ENCODE measurements around the gene ADGRV1. TPM values are rescaled to one million over a fixed set of nuclear protein-coding genes. Genes with fewer than 3 reads are reported as not detected.

Gene ADGRV1
- total RNA-seq, 2 donors from 2014 or later = 97.6 to 117 TPM

DNA sequence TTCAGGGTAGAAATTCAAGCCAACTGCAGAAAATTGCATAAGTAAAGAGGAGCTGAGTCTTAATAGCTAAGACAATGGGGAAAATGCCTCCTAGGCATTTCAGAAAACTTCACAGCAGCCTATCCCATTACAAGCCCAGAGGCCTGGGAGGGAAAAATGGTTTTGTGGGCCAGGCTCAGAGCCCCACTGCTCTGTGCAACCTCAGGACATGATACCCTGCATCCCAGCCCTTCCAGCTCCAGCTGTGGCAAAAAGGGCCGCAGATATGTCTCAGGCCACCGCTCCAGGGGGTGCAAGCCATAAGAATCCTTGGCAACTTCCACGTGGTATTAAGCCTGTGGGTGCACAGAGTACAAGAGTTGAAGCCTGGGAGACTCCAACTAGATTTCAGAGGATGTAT is 437.5 kb downstream of the ADGRV1 start:
- peaks cover 19% of the 10 kb centered on the region for H3K9me3 ChIP-seq (ENCODE audit: control insufficient read depth, low read length)
- no peak overlapping the region for H3K9ac ChIP-seq (ENCODE audit: extremely low read depth, low read length, poor library complexity, severe bottlenecking)
- H3K4me1 ChIP-seq (ENCODE audit: control insufficient read depth, insufficient read depth, low read length) = no peaks in the 10 kb centered on the region
- no peak overlapping the region for H3K4me3 ChIP-seq (ENCODE audit: low read length)
- no peaks in the 10 kb centered on the region for H3K27me3 ChIP-seq (ENCODE audit: control insufficient read depth, insufficient read depth, low read length, poor library complexity, severe bottlenecking)
- H3K4me3 Mint-ChIP-seq = no peak overlapping the region
- 93 to 100% methylated on average over 3 of the region's 3 CpGs for WGBS, 2 experiments (ENCODE audit: insufficient coverage in 1 of 2, insufficient read length in 1 of 2)
- no peaks in the 10 kb centered on the region for H3K27me3 Mint-ChIP-seq (ENCODE audit: insufficient read depth)
- no peak for DNase-seq
- no peaks in the 10 kb centered on the region for H3K36me3 ChIP-seq (ENCODE audit: control insufficient read depth, insufficient read depth, low read length)
- no peak overlapping the region for H3K27ac ChIP-seq (ENCODE audit: low read depth, low read length)
- H3K36me3 Mint-ChIP-seq (ENCODE audit: low read depth) = peaks cover 50% of the 10 kb centered on the region
- no peaks in the 10 kb centered on the region for H3K4me1 Mint-ChIP-seq
- TF ChIP-seq, protein P1, sequence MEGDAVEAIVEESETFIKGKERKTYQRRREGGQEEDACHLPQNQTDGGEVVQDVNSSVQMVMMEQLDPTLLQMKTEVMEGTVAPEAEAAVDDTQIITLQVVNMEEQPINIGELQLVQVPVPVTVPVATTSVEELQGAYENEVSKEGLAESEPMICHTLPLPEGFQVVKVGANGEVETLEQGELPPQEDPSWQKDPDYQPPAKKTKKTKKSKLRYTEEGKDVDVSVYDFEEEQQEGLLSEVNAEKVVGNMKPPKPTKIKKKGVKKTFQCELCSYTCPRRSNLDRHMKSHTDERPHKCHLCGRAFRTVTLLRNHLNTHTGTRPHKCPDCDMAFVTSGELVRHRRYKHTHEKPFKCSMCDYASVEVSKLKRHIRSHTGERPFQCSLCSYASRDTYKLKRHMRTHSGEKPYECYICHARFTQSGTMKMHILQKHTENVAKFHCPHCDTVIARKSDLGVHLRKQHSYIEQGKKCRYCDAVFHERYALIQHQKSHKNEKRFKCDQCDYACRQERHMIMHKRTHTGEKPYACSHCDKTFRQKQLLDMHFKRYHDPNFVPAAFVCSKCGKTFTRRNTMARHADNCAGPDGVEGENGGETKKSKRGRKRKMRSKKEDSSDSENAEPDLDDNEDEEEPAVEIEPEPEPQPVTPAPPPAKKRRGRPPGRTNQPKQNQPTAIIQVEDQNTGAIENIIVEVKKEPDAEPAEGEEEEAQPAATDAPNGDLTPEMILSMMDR (conservative IDR thresholded peaks at IDR 0.05) = no peak
- H3K9me3 Mint-ChIP-seq = peaks cover 23% of the 10 kb centered on the region
- H3K27ac Mint-ChIP-seq = no peak overlapping the region

DNA sequence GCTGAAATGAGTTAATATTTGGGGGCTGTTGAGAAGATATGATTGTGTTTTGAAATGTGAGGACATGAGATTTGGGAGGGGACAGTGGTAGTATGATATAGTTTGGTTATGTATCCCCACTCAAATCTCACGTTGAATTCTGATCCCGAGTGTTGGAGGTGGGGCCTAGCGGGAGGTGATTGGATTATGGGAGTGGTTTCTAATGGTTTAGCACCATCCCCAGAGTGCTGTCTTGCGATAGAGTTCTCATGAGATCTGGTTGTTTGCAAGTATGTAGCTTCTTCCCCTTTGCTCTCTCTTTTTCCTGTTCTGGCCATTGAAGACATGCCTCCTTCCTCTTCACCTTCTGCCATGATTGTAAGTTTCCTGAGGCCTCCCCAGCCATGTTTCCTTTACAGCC is 438.5 kb downstream of the ADGRV1 start:
- H3K4me1 ChIP-seq (ENCODE audit: control insufficient read depth, insufficient read depth, low read length) = no peaks in the 10 kb centered on the region
- no peak overlapping the region for H3K4me3 ChIP-seq (ENCODE audit: low read length)
- Mint-ChIP-seq H3K4me1 (no peaks in the 10 kb centered on the region), H3K9me3 (peaks cover 23% of the 10 kb centered on the region), H3K27ac (no peak overlapping the region), H3K36me3 (ENCODE audit: low read depth) (peaks cover 47% of the 10 kb centered on the region), H3K4me3 (no peak overlapping the region), H3K27me3 (ENCODE audit: insufficient read depth) (no peaks in the 10 kb centered on the region)
- DNase-seq = no peak
- H3K9me3 ChIP-seq (ENCODE audit: control insufficient read depth, low read length) = peaks cover 19% of the 10 kb centered on the region
- no peak overlapping the region for H3K27ac ChIP-seq (ENCODE audit: low read depth, low read length)
- H3K36me3 ChIP-seq (ENCODE audit: control insufficient read depth, insufficient read depth, low read length) = no peaks in the 10 kb centered on the region
- 86 to 87% methylated on average over 4 of the region's 4 CpGs for WGBS, 2 experiments (ENCODE audit: insufficient coverage in 1 of 2, insufficient read length in 1 of 2)
- TF ChIP-seq, protein P1 (conservative IDR thresholded peaks at IDR 0.05) = no peak
- no peak overlapping the region for H3K9ac ChIP-seq (ENCODE audit: extremely low read depth, low read length, poor library complexity, severe bottlenecking)
- no peaks in the 10 kb centered on the region for H3K27me3 ChIP-seq (ENCODE audit: control insufficient read depth, insufficient read depth, low read length, poor library complexity, severe bottlenecking)

DNA sequence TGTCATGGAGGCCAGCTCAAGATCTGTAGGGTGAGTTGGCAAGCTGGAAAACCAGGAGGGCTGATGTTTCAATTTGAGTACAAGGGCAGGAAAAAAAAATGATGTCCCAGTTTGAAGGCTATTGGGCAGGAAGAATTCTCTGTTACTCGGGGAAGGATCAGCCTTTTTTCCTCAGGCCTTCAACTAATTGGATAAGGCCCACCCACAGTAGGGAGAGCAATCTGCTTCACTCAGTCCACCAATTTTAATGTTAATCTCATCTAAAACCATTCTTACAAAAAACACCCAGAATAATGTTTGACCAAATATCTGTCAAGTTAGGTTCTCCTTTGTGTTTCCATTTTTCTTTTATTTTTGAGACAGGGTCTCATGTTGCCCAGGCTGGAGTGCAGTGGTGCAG is 442.1 kb downstream of the ADGRV1 start:
- H3K9ac ChIP-seq (ENCODE audit: extremely low read depth, low read length, poor library complexity, severe bottlenecking) = no peak overlapping the region
- H3K27ac ChIP-seq (ENCODE audit: low read depth, low read length) = no peak overlapping the region
- H3K27ac Mint-ChIP-seq = no peak overlapping the region
- no peaks in the 10 kb centered on the region for H3K36me3 ChIP-seq (ENCODE audit: control insufficient read depth, insufficient read depth, low read length)
- H3K4me3 ChIP-seq (ENCODE audit: low read length) = no peak overlapping the region
- H3K27me3 Mint-ChIP-seq (ENCODE audit: insufficient read depth) = no peaks in the 10 kb centered on the region
- WGBS, 2 experiments (ENCODE audit: insufficient coverage in 1 of 2, insufficient read length in 1 of 2) = 80 to 83% methylated on average over 1 of the region's 1 CpG
- H3K4me1 Mint-ChIP-seq = no peaks in the 10 kb centered on the region
- no peak overlapping the region for H3K4me3 Mint-ChIP-seq
- H3K9me3 ChIP-seq (ENCODE audit: control insufficient read depth, low read length) = peaks cover 1% of the 10 kb centered on the region
- H3K36me3 Mint-ChIP-seq (ENCODE audit: low read depth) = peaks cover 18% of the 10 kb centered on the region
- H3K9me3 Mint-ChIP-seq = peaks cover 4% of the 10 kb centered on the region
- TF ChIP-seq, protein P1 (conservative IDR thresholded peaks at IDR 0.05) = no peak
- H3K4me1 ChIP-seq (ENCODE audit: control insufficient read depth, insufficient read depth, low read length) = no peaks in the 10 kb centered on the region
- H3K27me3 ChIP-seq (ENCODE audit: control insufficient read depth, insufficient read depth, low read length, poor library complexity, severe bottlenecking) = no peaks in the 10 kb centered on the region
- no peak for DNase-seq

Data from endodermal cell (in vitro differentiated cells).